Mesenchymal stem cell (in vitro differentiated cells and primary cell): ENCODE measurements around the gene ANKRD33.
A peak's percentile ranks its signal among the peaks of the same experiment; 100 is the strongest.

Source experiments
- DNase-seq: peaks from one replicate; pipeline ENCODE4 v3.0.0-alpha.2; 2013
- H2AFZ ChIP-seq: one replicate; pipeline ENCODE4 v1.6.1; 2013; ENCODE audit warnings: low read depth, mild to moderate bottlenecking, control low read depth, inconsistent platforms, low read length, moderate library complexity
- H2AK5ac ChIP-seq: 2 replicates; pipeline ENCODE4 v1.6.1; 2013; ENCODE audit warnings: low read length, moderate library complexity, mild to moderate bottlenecking, inconsistent platforms; ENCODE audit not compliant: severe bottlenecking
- H2BK120ac ChIP-seq: one replicate; pipeline ENCODE4 v1.6.1; 2013; ENCODE audit warnings: low read depth, mild to moderate bottlenecking, inconsistent platforms, low read length, moderate library complexity
- H2BK12ac ChIP-seq, 2 experiments: one replicate each; pipeline ENCODE4 v1.6.1; 2013; ENCODE audit warnings: inconsistent platforms in 2 of 2, low read length in 2 of 2, mild to moderate bottlenecking in 2 of 2, moderate library complexity in 2 of 2, control low read depth in 1 of 2
- H2BK15ac ChIP-seq: one replicate; pipeline ENCODE4 v1.6.1; 2013; ENCODE audit warnings: mild to moderate bottlenecking, low read depth, inconsistent platforms; ENCODE audit not compliant: poor library complexity, severe bottlenecking
- H2BK5ac ChIP-seq: 2 replicates; pipeline ENCODE4 v1.6.1; 2013; ENCODE audit warnings: low read depth, mild to moderate bottlenecking, low read length, control low read depth, inconsistent platforms; ENCODE audit not compliant: poor library complexity, severe bottlenecking
- H3K14ac ChIP-seq, 2 experiments: one replicate each; pipeline ENCODE4 v1.6.1; 2013; ENCODE audit warnings: inconsistent platforms in 2 of 2, low read length in 2 of 2, control low read depth in 1 of 2, mild to moderate bottlenecking in 1 of 2, moderate library complexity in 1 of 2
- H3K18ac ChIP-seq, 2 experiments: one replicate each; pipeline ENCODE4 v1.6.1; 2013; ENCODE audit warnings: inconsistent platforms in 2 of 2, low read length in 2 of 2, control low read depth in 1 of 2, low read depth in 1 of 2, mild to moderate bottlenecking in 1 of 2
- H3K23ac ChIP-seq, 2 experiments: one replicate each; pipeline ENCODE4 v1.6.1; 2013; ENCODE audit warnings: inconsistent platforms in 2 of 2, low read length in 2 of 2, mild to moderate bottlenecking in 2 of 2, moderate library complexity in 2 of 2, control low read depth in 1 of 2
- H3K27ac ChIP-seq: 2 replicates; pipeline ENCODE4 v1.5.1; 2013; ENCODE audit warnings: mild to moderate bottlenecking, moderate library complexity, low read length, control low read depth, inconsistent platforms; ENCODE audit not compliant: poor library complexity, severe bottlenecking
- H3K27me3 ChIP-seq, 2 experiments: 2 replicates each; pipeline versions ENCODE4 v1.6.1 to v1.7.0; 2013; ENCODE audit warnings: low read length in 2 of 2, mild to moderate bottlenecking in 2 of 2, moderate library complexity in 2 of 2, control low read depth in 1 of 2, inconsistent platforms in 1 of 2; ENCODE audit not compliant: control insufficient read depth in 1 of 2, insufficient read depth in 1 of 2
- H3K36me3 ChIP-seq, 2 experiments: 2 replicates each; pipeline versions ENCODE4 v1.6.1 to v1.7.0; 2013; ENCODE audit warnings: low read length in 2 of 2, control low read depth in 1 of 2, inconsistent platforms in 1 of 2, low read depth in 1 of 2, mild to moderate bottlenecking in 1 of 2; ENCODE audit not compliant: insufficient read depth in 2 of 2, control insufficient read depth in 1 of 2
- H3K4ac ChIP-seq, 2 experiments: one replicate each; pipeline ENCODE4 v1.6.1; 2013; ENCODE audit warnings: inconsistent platforms in 2 of 2, low read length in 2 of 2, mild to moderate bottlenecking in 2 of 2, moderate library complexity in 2 of 2, control low read depth in 1 of 2, low read depth in 1 of 2
- H3K4me1 ChIP-seq: 2 replicates; pipeline ENCODE4 v1.6.1; 2013; ENCODE audit warnings: low read depth, low read length, control low read depth; ENCODE audit not compliant: control insufficient read depth, insufficient read depth
- H3K4me2 ChIP-seq: 2 replicates; pipeline ENCODE4 v1.6.1; 2013; ENCODE audit warnings: low read length, mild to moderate bottlenecking, inconsistent platforms; ENCODE audit not compliant: poor library complexity, severe bottlenecking
- H3K4me3 ChIP-seq, 2 experiments: 2 replicates each; pipeline versions ENCODE4 v1.5.1 to v1.7.0; 2013; ENCODE audit warnings: low read length in 2 of 2, mild to moderate bottlenecking in 2 of 2, control low read depth in 1 of 2, low read depth in 1 of 2; ENCODE audit not compliant: insufficient read depth in 1 of 2
- H3K79me1 ChIP-seq: replicated peaks from 2 replicates; pipeline ENCODE4 v1.6.1; 2013; ENCODE audit warnings: mild to moderate bottlenecking, control low read depth, low read length, inconsistent platforms; ENCODE audit not compliant: poor library complexity, severe bottlenecking
- H3K9ac ChIP-seq: 2 replicates; pipeline ENCODE4 v1.7.0; 2013; ENCODE audit warnings: mild to moderate bottlenecking, low read length, moderate library complexity
- H3K9me3 ChIP-seq: 2 replicates; pipeline ENCODE4 v1.7.0; 2013; ENCODE audit warnings: mild to moderate bottlenecking, low read length; ENCODE audit not compliant: control insufficient read depth
- H4K8ac ChIP-seq: one replicate; pipeline ENCODE4 v1.6.1; 2013; ENCODE audit warnings: inconsistent platforms, mild to moderate bottlenecking, low read length, moderate library complexity
- H4K91ac ChIP-seq: one replicate; pipeline ENCODE4 v1.6.1; 2013; ENCODE audit warnings: mild to moderate bottlenecking, low read length, inconsistent platforms
- WGBS: methylation state at CpG from one replicate; pipeline ENCODE4 v1.1.7; 2013; ENCODE audit warnings: mixed read lengths; 5-methylcytosine and 5-hydroxymethylcytosine counted together

ANKRD33 gene

GRCh38 chr12:51840966-51841365 lies 46.9 kb upstream of the ANKRD33 start:
- Histone ChIP-seq H3K4me2 (no peak overlapping the region), H2AFZ (no peak overlapping the region), H3K79me1 (no peaks in the 10 kb centered on the region), H2BK12ac (no peak overlapping the region), H3K14ac (no peak overlapping the region), H2AK5ac (no peak overlapping the region), H2BK120ac (no peak overlapping the region), H3K4me1 (no peaks in the 10 kb centered on the region), H2BK5ac (no peak overlapping the region), H2BK15ac (no peak overlapping the region), H3K4ac (no peak overlapping the region), H3K4me3 (no peak overlapping the region), H3K9me3 (no peaks in the 10 kb centered on the region), H3K36me3 (no peaks in the 10 kb centered on the region), H3K9ac (no peak overlapping the region), H3K27ac (no peak overlapping the region), H4K91ac (no peak overlapping the region), H3K23ac (no peak overlapping the region), H3K18ac (no peak overlapping the region), H4K8ac (no peak overlapping the region), H3K27me3 (peaks cover 90 to 91% of the 10 kb centered on the region in 2 experiments)
- DNase-seq, result no peak
- WGBS, result 85% methylated on average over 6 of the region's 6 CpGs

GRCh38 chr12:51841727-51842126 lies 46.2 kb upstream of the ANKRD33 start:
- no peak overlapping the region for H3K14ac ChIP-seq
- DNase-seq, result no peak
- no peak overlapping the region for H4K91ac ChIP-seq
- H3K27ac ChIP-seq, result no peak overlapping the region
- WGBS, result 76% methylated on average over 6 of the region's 6 CpGs
- H2AFZ ChIP-seq, result no peak overlapping the region
- no peak overlapping the region for H4K8ac ChIP-seq
- no peak overlapping the region for H3K4ac ChIP-seq
- no peak overlapping the region for H2BK12ac ChIP-seq
- no peak overlapping the region for H2AK5ac ChIP-seq
- H3K9me3 ChIP-seq, result no peaks in the 10 kb centered on the region
- H2BK15ac ChIP-seq, result no peak overlapping the region
- H3K36me3 ChIP-seq, result no peaks in the 10 kb centered on the region
- peaks cover 6% of the 10 kb centered on the region for H3K4me1 ChIP-seq
- no peak overlapping the region for H3K18ac ChIP-seq
- H3K9ac ChIP-seq, result no peak overlapping the region
- no peak overlapping the region for H3K4me2 ChIP-seq
- H2BK5ac ChIP-seq, result no peak overlapping the region
- no peaks in the 10 kb centered on the region for H3K79me1 ChIP-seq
- H2BK120ac ChIP-seq, result no peak overlapping the region
- H3K27me3 ChIP-seq, result peaks cover 90 to 91% of the 10 kb centered on the region in 2 experiments
- H3K4me3 ChIP-seq, result no peak overlapping the region
- no peak overlapping the region for H3K23ac ChIP-seq

GRCh38 chr12:51844854-51845253 lies 43.0 kb upstream of the ANKRD33 start:
- Histone ChIP-seq H3K9me3 (no peaks in the 10 kb centered on the region), H3K4ac (no peak overlapping the region), H4K91ac (no peak overlapping the region), H2BK120ac (no peak overlapping the region), H3K14ac (no peak overlapping the region), H3K4me1 (peaks cover 27% of the 10 kb centered on the region), H2AFZ (no peak overlapping the region), H3K27me3 (peaks cover 74 to 79% of the 10 kb centered on the region in 2 experiments), H3K27ac (no peak overlapping the region), H3K18ac (no peak overlapping the region), H2BK5ac (no peak overlapping the region), H3K36me3 (no peaks in the 10 kb centered on the region), H2BK12ac (no peak overlapping the region), H3K4me3 (no peak overlapping the region), H4K8ac (no peak overlapping the region), H3K23ac (no peak overlapping the region), H2BK15ac (no peak overlapping the region), H3K79me1 (no peaks in the 10 kb centered on the region), H2AK5ac (no peak overlapping the region), H3K4me2 (no peak overlapping the region), H3K9ac (no peak overlapping the region)
- DNase-seq, result no peak
- 93% methylated on average over 4 of the region's 4 CpGs for WGBS

- H3K23ac ChIP-seq, result no peak overlapping the region
- no peaks in the 10 kb centered on the region for H3K36me3 ChIP-seq
- peak overlapping the region in 1 of 2 experiments; percentile 14 for H3K4me3 ChIP-seq
- H4K91ac ChIP-seq, result no peak overlapping the region
- 91% methylated on average over 7 of the region's 7 CpGs for WGBS
- no peak overlapping the region for H3K14ac ChIP-seq
- DNase-seq, result no peak
- H4K8ac ChIP-seq, result no peak overlapping the region
- H2AFZ ChIP-seq, result no peak overlapping the region
- no peak overlapping the region for H3K27ac ChIP-seq
- H3K4me1 ChIP-seq, result peaks cover 27% of the 10 kb centered on the region
- no peak overlapping the region for H3K18ac ChIP-seq
- no peaks in the 10 kb centered on the region for H3K9me3 ChIP-seq
- no peak overlapping the region for H2AK5ac ChIP-seq
- H3K9ac ChIP-seq, result no peak overlapping the region
- no peak overlapping the region for H2BK15ac ChIP-seq
- no peak overlapping the region for H3K4ac ChIP-seq
- H2BK120ac ChIP-seq, result no peak overlapping the region
- H3K27me3 ChIP-seq, result peaks cover 69 to 81% of the 10 kb centered on the region in 2 experiments
- H2BK12ac ChIP-seq, result no peak overlapping the region
- H3K4me2 ChIP-seq, result no peak overlapping the region
- no peaks in the 10 kb centered on the region for H3K79me1 ChIP-seq
- H2BK5ac ChIP-seq, result no peak overlapping the region
Observed at GRCh38 chr12:51845482-51845881, 42.4 kb upstream of the ANKRD33 start.
